ENCODE data around the gene XK.

The XK gene

GRCh38 chrX:37651921-37652452, 33.6 kb upstream of the XK start:
- TF ChIP-seq, protein P1, sequence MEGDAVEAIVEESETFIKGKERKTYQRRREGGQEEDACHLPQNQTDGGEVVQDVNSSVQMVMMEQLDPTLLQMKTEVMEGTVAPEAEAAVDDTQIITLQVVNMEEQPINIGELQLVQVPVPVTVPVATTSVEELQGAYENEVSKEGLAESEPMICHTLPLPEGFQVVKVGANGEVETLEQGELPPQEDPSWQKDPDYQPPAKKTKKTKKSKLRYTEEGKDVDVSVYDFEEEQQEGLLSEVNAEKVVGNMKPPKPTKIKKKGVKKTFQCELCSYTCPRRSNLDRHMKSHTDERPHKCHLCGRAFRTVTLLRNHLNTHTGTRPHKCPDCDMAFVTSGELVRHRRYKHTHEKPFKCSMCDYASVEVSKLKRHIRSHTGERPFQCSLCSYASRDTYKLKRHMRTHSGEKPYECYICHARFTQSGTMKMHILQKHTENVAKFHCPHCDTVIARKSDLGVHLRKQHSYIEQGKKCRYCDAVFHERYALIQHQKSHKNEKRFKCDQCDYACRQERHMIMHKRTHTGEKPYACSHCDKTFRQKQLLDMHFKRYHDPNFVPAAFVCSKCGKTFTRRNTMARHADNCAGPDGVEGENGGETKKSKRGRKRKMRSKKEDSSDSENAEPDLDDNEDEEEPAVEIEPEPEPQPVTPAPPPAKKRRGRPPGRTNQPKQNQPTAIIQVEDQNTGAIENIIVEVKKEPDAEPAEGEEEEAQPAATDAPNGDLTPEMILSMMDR (IDR thresholded peaks at IDR 0.05; ENCODE audit: low read depth, low read length, missing control alignments), result no peak
- H3K4me3 ChIP-seq (replicated peaks; ENCODE audit: low read depth, low read length), result no peak overlapping the region
- DNase-seq (ENCODE audit: extremely low read depth, low read depth), result no peak

- no peak overlapping the region for H3K4me3 ChIP-seq (replicated peaks; ENCODE audit: low read depth, low read length)
- no peak for DNase-seq (ENCODE audit: extremely low read depth, low read depth)
- TF ChIP-seq, protein P1 (IDR thresholded peaks at IDR 0.05; ENCODE audit: low read depth, low read length, missing control alignments), result no peak
Observed at GRCh38 chrX:37652589-37653231, 32.9 kb upstream of the XK start.

GRCh38 chrX:37653397-37654085, 32.0 kb upstream of the XK start:
- TF ChIP-seq, protein P1 (IDR thresholded peaks at IDR 0.05; ENCODE audit: low read depth, low read length, missing control alignments), result no peak
- no peak for DNase-seq (ENCODE audit: extremely low read depth, low read depth)
- no peak overlapping the region for H3K4me3 ChIP-seq (replicated peaks; ENCODE audit: low read depth, low read length)

GRCh38 chrX:37658343-37659030, 27.1 kb upstream of the XK start:
- no peak for DNase-seq (ENCODE audit: extremely low read depth, low read depth)
- TF ChIP-seq, protein P1 (IDR thresholded peaks at IDR 0.05; ENCODE audit: low read depth, low read length, missing control alignments), result no peak
- H3K4me3 ChIP-seq (replicated peaks; ENCODE audit: low read depth, low read length), result no peak overlapping the region

GRCh38 chrX:37659047-37659446, 26.5 kb upstream of the XK start:
- no peak for DNase-seq (ENCODE audit: extremely low read depth, low read depth)
- H3K4me3 ChIP-seq (replicated peaks; ENCODE audit: low read depth, low read length), result no peak overlapping the region
- TF ChIP-seq, protein P1 (IDR thresholded peaks at IDR 0.05; ENCODE audit: low read depth, low read length, missing control alignments), result no peak

DNA sequence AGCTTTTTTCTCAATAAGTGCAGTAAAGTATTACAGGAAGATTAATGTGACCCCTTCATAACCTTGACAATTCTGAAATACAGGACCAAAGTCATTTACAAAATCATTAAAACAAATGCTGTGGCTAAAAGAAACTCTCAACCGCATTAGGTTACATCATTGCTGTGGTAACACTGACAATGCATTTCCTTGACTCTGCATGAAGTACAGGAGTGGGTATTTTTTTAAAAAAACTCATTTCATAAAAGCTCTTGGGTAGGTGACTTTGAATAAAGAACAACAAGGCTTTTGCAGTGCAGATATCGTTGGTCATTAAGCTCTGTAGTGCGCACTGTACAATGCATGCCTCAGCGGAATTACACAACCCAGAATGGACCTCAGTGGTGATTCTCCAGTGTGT, 23.4 kb upstream of the XK start:
- TF ChIP-seq, protein P1 (IDR thresholded peaks at IDR 0.05; ENCODE audit: low read depth, low read length, missing control alignments), result no peak
- H3K4me3 ChIP-seq (replicated peaks; ENCODE audit: low read depth, low read length), result no peak overlapping the region
- DNase-seq (ENCODE audit: extremely low read depth, low read depth), result no peak

Data from HFF-Myc (cell line).